GM21737 (cell line): Measurements from ENCODE around the gene YPEL2.
"Not testable (repeated sequence)": the region's sequence is repeated elsewhere in the genome, so short reads cannot be mapped to it uniquely, and the experiment has no call there.

ENCODE experiments used
- ATAC-seq: cut with Tn5 transposase; IDR thresholded peaks from one replicate; pipeline ENCODE4 v1.9.1; 2021; ENCODE audit warnings: mild to moderate bottlenecking, moderate library complexity; ENCODE audit not compliant: unreplicated experiment

Gene YPEL2

DNA sequence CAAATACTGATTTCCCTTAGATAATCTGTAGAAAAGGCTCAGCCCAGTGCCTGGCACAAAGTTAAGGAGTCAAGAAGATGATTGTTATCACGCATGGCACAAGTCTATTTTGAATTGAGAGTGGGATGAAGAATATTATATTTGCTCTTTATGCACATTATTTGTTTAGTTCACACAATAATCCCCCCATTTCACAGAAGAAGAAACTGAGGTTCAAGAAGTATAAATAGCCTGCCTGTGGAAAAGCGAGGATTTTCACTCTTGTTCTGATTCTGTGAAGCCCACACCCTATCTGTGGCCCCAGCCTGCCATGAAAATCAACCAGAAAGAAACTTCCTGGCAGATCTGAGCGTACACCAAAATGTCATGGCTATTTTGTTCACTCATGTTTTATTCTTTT, 73.0 kb downstream of the YPEL2 start:
- ATAC-seq: no peak

DNA sequence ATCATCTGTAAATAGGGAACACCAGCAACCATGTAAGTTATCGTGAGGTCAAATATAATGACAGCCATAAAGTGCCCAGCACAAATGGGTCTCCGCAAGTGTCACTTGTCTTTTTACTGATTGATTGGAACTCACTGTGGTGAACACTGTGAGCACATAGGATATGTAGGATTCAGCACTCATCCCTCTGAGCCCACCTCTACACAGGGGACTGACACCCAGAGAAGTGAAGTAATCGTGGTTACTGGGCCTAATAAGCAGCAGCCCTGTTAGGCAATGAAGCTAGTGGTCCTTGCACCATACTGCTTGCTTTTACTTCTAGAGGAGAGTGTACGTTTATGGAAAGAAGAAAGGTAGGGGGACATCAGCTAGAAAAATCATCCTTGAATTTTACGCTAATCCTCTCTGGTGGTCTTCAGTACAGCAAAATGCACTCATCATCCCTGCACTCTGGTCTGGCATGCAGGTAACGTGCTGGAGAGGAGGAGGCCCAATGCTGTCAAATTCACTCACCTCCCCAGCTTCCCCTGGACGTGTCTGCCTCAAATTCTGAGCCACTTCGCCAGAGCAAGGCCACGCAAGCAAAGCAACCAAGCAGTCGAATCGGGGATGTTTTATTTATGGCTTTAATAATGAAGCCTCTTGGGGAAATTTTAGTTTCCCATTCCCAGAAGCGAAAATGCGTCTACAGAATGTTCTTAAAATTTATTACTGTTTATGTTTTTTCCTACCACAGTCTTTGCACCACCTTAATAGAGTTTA, 74.7 kb downstream of the YPEL2 start:
- ATAC-seq: no peak

DNA sequence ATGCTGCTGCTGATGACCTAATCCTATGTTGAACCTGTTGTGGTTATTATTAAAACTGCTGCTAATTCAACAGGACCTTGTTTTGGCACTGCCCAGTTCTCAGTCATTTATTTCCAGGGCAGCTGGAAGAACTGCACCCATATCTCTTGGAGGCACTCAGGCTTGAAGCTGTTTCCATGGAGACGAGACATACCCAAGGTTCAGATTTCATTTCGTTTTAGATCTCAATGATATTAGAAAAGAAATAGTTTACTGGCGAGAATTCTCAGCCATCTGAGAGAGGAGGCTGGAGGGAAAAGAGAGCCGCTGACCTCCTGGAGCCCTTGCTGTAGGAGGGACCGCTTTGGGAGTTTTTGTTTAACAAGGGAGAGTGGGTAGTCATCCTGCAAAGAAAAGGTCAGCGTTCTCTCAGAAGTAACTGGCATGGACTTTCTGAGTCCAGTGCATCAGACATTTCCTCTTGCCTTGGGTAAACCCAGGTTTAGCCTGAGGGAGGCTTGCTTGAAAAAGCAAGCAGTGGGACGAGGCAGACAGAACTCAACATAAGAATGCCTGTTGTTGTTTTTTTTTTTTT, 75.4 kb downstream of the YPEL2 start:
- ATAC-seq: no peak

- ATAC-seq: no peak
Observed at GRCh38 chr17:59409336-59410048, 78.0 kb downstream of the YPEL2 start.

GRCh38 chr17:59410049-59410437, 78.6 kb downstream of the YPEL2 start:
- ATAC-seq: no peak

DNA sequence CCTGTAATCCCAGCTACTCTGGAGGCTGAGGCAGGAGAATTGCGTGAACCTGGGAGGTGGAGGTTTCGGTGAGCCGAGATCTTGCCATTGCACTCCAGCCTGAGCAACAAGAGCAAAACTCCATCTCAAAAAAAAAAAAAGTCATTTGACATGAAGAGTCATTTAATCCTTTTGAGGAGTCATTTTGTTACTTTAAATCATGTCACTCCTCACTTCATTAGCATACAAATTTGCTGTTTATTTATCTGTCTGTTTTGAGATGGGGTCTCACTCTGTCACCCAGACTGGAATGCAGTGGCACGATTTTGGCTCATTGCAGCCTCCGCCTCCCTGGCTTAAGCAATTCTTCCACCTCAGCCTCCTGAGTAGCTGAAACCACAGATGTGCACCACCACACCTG, 81.0 kb downstream of the YPEL2 start:
- not testable (repeated sequence) for ATAC-seq

DNA sequence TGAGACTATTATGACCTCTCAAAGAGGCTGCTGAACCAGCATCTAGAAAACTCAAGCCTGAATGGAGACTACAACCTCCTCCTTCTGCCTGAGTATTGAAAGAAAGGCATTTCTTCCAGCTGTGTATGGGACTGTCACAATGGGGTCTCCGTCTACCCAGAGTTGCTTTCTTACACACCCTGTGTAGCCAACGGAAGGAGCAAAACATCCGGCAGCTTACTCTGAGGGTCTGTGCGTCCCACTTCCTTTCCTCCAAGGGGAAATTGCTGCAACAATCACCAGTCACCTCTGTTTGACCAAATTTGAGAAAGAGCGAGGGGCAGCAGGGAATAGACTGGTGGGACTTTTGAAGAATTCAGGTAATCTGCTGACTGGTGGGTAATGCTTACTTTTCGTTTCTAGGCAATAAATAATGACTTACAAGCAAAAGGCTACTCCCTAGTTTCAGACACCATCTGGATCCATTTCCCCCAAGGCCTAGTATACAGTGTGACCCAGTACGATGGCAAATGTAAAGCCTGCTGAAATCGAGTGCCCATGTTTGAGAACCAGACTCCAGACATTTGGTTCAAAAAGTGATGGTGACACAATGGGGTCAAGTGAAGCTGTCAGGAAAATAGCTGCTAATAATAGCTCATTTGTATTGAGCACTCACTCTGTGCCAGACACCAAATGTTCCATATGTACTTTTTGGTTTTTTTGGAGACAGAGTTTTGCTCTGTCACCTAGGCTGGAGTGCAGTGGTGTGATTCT, 81.7 kb downstream of the YPEL2 start:
- no peak for ATAC-seq

DNA sequence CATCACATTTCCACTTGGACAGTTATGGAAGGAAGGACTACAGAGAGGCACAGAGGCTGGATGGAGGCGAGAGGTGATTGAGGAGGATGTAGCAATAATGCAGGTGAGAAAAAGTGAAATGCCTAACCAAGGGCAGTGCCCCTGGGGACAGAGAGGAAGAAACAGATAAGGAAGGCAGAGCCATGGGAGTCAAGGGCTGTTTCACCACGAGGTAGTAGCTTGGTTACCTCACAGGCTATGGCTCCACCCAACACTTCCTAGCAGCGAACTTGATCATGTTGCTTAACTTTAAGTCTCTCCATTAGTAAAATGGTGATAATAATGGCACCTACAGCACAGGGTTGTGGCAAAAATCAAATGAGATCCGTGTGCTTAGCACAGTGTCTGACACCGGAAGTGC, 83.9 kb downstream of the YPEL2 start:
- ATAC-seq: no peak

DNA sequence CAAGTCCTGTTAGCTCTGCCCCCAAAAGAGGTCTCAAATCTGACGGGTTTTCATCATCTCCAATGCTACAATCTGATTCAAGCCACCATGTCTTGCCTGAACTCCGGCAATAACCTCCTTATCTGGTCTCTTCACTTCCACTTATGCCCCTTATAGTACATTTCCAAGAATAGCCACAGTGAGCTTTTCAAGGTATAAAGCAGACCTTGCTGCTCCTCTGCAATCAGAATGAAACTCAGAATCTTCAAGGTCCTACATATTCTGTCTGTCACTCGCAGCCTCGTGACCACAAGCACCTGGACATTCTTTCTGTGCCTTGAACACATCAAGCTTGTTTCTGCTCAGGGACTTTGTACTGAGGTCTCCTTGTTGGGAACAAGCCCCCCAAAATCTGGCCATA, 84.7 kb downstream of the YPEL2 start:
- ATAC-seq: no peak

- ATAC-seq: no peak
Observed at GRCh38 chr17:59417452-59417851, 86.0 kb downstream of the YPEL2 start.

DNA sequence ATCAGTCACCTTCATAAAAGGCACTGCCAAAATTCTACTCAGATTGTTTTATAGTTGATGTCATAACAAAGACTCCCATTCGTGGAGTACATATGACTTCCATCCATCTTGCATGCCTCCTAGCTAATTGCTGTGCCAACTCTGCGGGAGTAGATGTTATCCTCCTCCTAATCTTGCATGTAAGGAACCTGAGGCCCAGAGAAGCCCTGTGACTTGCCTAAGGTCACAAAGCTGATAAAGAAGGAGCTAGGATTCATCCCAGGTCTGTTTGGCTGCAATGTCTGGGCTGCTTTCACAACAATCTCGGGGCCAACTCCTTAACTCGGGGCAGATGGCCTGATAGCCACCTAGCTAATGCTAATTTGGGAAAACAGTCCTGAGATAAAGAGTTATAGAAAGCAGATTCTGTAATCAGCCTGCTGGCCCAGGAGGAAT, 87.3 kb downstream of the YPEL2 start:
- ATAC-seq: no peak

GRCh38 chr17:59420901-59421300, 89.4 kb downstream of the YPEL2 start:
- ATAC-seq: no peak

DNA sequence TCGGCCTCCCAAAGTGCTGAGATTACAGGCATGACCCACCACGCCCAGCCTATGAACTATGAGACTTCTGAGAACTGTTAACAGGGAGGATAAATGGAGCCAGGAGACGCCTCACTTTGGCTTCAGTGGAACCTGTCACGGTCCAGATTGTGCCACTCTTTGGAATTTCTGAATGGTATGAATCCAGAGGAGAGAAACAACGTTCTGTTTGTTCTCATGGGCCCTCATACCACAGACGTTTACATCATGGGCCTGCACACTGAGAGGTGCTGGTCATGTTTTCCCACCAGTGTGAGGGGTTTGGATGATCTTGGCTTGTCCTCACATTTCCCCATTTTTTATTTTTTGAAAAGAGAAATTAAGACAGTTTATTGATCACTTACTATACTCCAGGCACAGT, 90.3 kb downstream of the YPEL2 start:
- ATAC-seq: no peak

DNA sequence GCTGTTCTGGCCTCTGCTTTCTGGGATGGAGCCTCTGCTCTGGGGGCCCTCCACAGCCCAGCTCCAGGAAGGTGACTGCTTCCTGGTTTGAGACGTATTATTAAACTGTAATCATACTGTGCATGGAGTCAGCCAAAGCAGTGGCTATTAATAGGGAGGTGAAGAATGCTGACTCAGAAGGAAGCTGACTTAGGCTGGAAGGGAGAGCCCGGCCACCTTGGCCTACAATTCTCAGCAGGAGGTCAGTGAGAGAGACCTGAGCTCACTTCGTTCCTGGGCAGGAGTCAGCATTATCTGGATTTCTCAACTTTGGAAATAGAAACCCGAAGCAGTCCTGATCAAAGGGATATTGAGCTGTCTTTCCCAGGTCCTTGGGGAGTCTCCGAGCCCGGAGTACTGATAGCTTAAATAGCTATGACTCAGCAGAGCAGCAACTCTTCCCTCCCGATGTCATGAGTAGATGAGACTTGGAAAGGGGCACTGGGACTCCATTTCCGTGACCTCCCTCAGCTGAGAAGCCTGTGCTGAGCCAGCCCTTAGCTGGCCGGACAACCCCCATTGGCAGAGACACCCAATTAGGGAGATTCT, 91.8 kb downstream of the YPEL2 start:
- ATAC-seq: no peak

- no peak for ATAC-seq
Observed at GRCh38 chr17:59423903-59424302, 92.4 kb downstream of the YPEL2 start.

- no peak for ATAC-seq
Observed at GRCh38 chr17:59424331-59424730, 92.9 kb downstream of the YPEL2 start.

- no peak for ATAC-seq
Observed at GRCh38 chr17:59425085-59425931, 93.9 kb downstream of the YPEL2 start.

GRCh38 chr17:59426031-59426430, 94.6 kb downstream of the YPEL2 start:
- no peak for ATAC-seq

GRCh38 chr17:59427425-59427921, 96.0 kb downstream of the YPEL2 start:
- ATAC-seq: no peak

- ATAC-seq: no peak
Observed at GRCh38 chr17:59427996-59428395, 96.5 kb downstream of the YPEL2 start.
